Measurements from ENCODE around the gene OR5AN1.

The OR5AN1 gene

DNA sequence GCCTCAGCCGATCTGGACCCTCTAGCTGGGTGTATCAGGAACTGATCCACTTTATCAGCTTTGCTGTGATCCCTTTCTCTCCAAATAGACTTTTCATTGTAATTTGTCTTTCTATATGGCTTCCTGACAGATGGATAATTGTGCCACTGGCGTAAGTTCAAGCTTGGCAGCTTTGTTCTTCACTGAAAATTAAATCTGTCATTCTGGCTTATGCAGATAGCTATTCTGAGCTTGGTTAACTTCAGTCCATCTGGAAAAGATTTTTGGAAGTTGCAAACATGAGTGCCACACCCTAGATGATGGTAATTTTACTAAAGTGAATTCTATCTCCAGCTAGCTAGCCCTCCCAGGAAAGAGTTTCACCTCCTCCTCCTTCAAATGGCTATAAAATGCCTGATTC, 59.5 kb downstream of the OR5AN1 start:
- in situ Hi-C loops (cut with MboI; ENCODE audit: low sequenced_read_pairs): no loop called here
